GM12878 (cell line): ENCODE results near the gene CPNE5. TPM values are rescaled to one million over a fixed set of nuclear protein-coding genes. Genes with fewer than 3 reads are reported as not detected.

Experiments used
- BHLHE40 ChIP-seq, 2 experiments: fragments of 450-650 bp in 1 of 2; IDR thresholded peaks; 2 replicates each; pipeline ENCODE4 v1.6.1; 2011 to 2017; ENCODE audit warnings: low read depth in 2 of 2, borderline replicate concordance in 1 of 2, improper control_type of control experiment in 1 of 2, low read length in 1 of 2, mild to moderate bottlenecking in 1 of 2
- CBX3 ChIP-seq: fragments of 200-600 bp; sonication (generic); IDR thresholded peaks from 2 replicates; pipeline ENCODE4 v1.6.1; 2016; ENCODE audit warnings: low read depth, borderline replicate concordance
- CREM ChIP-seq: IDR thresholded peaks from 2 replicates; pipeline ENCODE4 v1.6.1; 2014; ENCODE audit warnings: antibody characterized with exemption, low read depth
- CTCF ChIP-seq, 3 experiments: IDR thresholded peaks in 2 of 3; conservative IDR thresholded peaks in 1 of 3; 2 replicates each; pipeline ENCODE4 v1.5.1; 2011; ENCODE audit warnings: low read depth in 3 of 3, low read length in 3 of 3, mild to moderate bottlenecking in 3 of 3, control low read depth in 2 of 3, moderate library complexity in 2 of 3, inconsistent platforms in 1 of 3, mixed read lengths in 1 of 3; ENCODE audit not compliant: control insufficient read depth in 2 of 3, insufficient read depth in 1 of 3; ENCODE audit errors: extremely low read depth in 1 of 3
- EP300 ChIP-seq, 2 experiments: fragments of 150-350 bp in 1 of 2; IDR thresholded peaks; 2 replicates each; pipeline ENCODE4 v1.6.1; 2011 to 2012; ENCODE audit warnings: low read depth in 2 of 2, low read length in 2 of 2, borderline replicate concordance in 1 of 2, improper control_type of control experiment in 1 of 2, inconsistent platforms in 1 of 2; ENCODE audit not compliant: control insufficient read depth in 1 of 2
- ETV6 ChIP-seq, 2 experiments: fragments of 450-650 bp in 1 of 2; IDR thresholded peaks in 1 of 2; conservative IDR thresholded peaks in 1 of 2; 2 replicates each; pipeline ENCODE4 v1.6.1; 2014; ENCODE audit warnings: antibody characterized with exemption in 1 of 2, borderline replicate concordance in 1 of 2, low read depth in 1 of 2, mild to moderate bottlenecking in 1 of 2, moderate library complexity in 1 of 2
- FOXK2 ChIP-seq: fragments of 450-650 bp; IDR thresholded peaks from 2 replicates; pipeline ENCODE4 v1.6.1; 2017; ENCODE audit warnings: mild to moderate bottlenecking, moderate library complexity
- IRF4 ChIP-seq: IDR thresholded peaks from 2 replicates; pipeline ENCODE4 v1.6.1; 2011; ENCODE audit warnings: low read depth, low read length
- MYC ChIP-seq: IDR thresholded peaks from 2 replicates; pipeline ENCODE4 v1.6.1; 2011; ENCODE audit warnings: mild to moderate bottlenecking, low read length, moderate library complexity, inconsistent platforms; ENCODE audit not compliant: insufficient read depth, insufficient replicate concordance, insufficient read length, severe bottlenecking
- PAX5 ChIP-seq: IDR thresholded peaks from 2 replicates; pipeline ENCODE4 v1.6.1; 2011; ENCODE audit warnings: low read depth, low read length, borderline replicate concordance
- POLR2A ChIP-seq: IDR thresholded peaks from 2 replicates; pipeline ENCODE4 v1.6.1; 2011; ENCODE audit warnings: low read depth, mild to moderate bottlenecking, low read length
- POLR2AphosphoS5 ChIP-seq: IDR thresholded peaks from 2 replicates; pipeline ENCODE4 v1.6.1; 2011; ENCODE audit warnings: mild to moderate bottlenecking, low read length, inconsistent platforms
- RBBP5 ChIP-seq: fragments of 200-600 bp; sonication (generic); conservative IDR thresholded peaks from 2 replicates; pipeline ENCODE4 v1.6.1; 2016
- SIX5 ChIP-seq: IDR thresholded peaks from 2 replicates; pipeline ENCODE4 v1.6.1; 2011; ENCODE audit warnings: mild to moderate bottlenecking, low read depth, low read length, moderate library complexity; ENCODE audit not compliant: severe bottlenecking
- SPI1 ChIP-seq: IDR thresholded peaks from 2 replicates; pipeline ENCODE4 v1.6.1; 2011; ENCODE audit warnings: low read depth, mild to moderate bottlenecking, low read length, moderate library complexity, borderline replicate concordance; ENCODE audit not compliant: insufficient read depth
- SREBF2 ChIP-seq: IDR thresholded peaks from 2 replicates; pipeline ENCODE4 v1.6.1; 2012; ENCODE audit warnings: mild to moderate bottlenecking, low read length
- SRF ChIP-seq, 2 experiments: IDR thresholded peaks; 2 replicates each; pipeline ENCODE4 v1.6.1; 2011; ENCODE audit warnings: low read depth in 2 of 2, low read length in 2 of 2, mild to moderate bottlenecking in 1 of 2, moderate library complexity in 1 of 2
- TCF12 ChIP-seq: IDR thresholded peaks from 2 replicates; pipeline ENCODE4 v1.6.1; 2011; ENCODE audit warnings: low read depth, mild to moderate bottlenecking, low read length
- ZBTB11 ChIP-seq: fragments of 450-650 bp; formaldehyde crosslinking; IDR thresholded peaks from 2 replicates; pipeline ENCODE4 v1.5.0; 2022; ENCODE audit warnings: mild to moderate bottlenecking, missing genetic modification characterization
- ZNF687 ChIP-seq: fragments of 450-650 bp; IDR thresholded peaks from 2 replicates; pipeline ENCODE4 v1.6.1; 2017; ENCODE audit warnings: mild to moderate bottlenecking, moderate library complexity
- polyA plus RNA-seq, 11 experiments: library from polyadenylated mRNA; depleted of rRNA in 4 of 11; unstranded in 6 of 11; stranded (reverse) in 5 of 11; fragments of >200 nt; fragmentation: Nextera tagmentation in 4 of 11; fragmentation: Illumina TruSeq in 1 of 11; extraction: Ambion mirVana in 4 of 11; extraction: Trizol in 1 of 11; gene quantifications; 1 replicate in 1 of 11; 2 replicates in 10 of 11; pipeline versions ENCODE4 v1.2.1 to v1.2.3, GENCODE V29; 2011 to 2016; ENCODE audit warnings: inconsistent platforms in 2 of 11, missing spikeins in 2 of 11, low read depth in 1 of 11
- total RNA-seq, 4 experiments: library from RNA; depleted of rRNA in 3 of 4; stranded (reverse); fragments of >200 nt in 3 of 4; fragmentation: Illumina TruSeq in 1 of 4; extraction: Trizol in 1 of 4; gene quantifications; 2 replicates each; pipeline versions ENCODE4 v1.2.1 to v1.2.3, GENCODE V29; 2013 to 2021

CPNE5 gene
- total and polyA plus RNA-seq, 10 of the 15 experiments (the other 5 are each of a cell fraction or from before 2014, with no cell fraction given) = 2.4 to 39.1 (median 18.2) TPM

- TF ChIP-seq EP300 (IDR thresholded peaks at IDR 0.05; ENCODE audit: borderline replicate concordance in 1 of 2, control insufficient read depth in 1 of 2, low read depth in 2 of 2, low read length in 2 of 2) = peak; percentile 54 to 62; a peak in 3 of 4 replicates
- TF ChIP-seq MYC = no peak
- TF ChIP-seq FOXK2 = no peak
- TF ChIP-seq SPI1 = peak; percentile 91
- no peak for TF ChIP-seq SREBF2
- TF ChIP-seq SIX5 = no peak
- TF ChIP-seq RBBP5 = no peak
- no peak for TF ChIP-seq POLR2A
- TF ChIP-seq PAX5 = peak; percentile 86
- TF ChIP-seq CBX3 = no peak
- TF ChIP-seq ZNF687 = peak; percentile 55; the same call in 1 of the 2 replicates
- TF ChIP-seq TCF12 = no peak
- TF ChIP-seq POLR2AphosphoS5 = no peak
- TF ChIP-seq SRF (IDR thresholded peaks at IDR 0.05; ENCODE audit: low read depth in 2 of 2, low read length in 2 of 2) = no peak
- TF ChIP-seq CREM = peak; percentile 42; the same call in 1 of the 2 replicates
- 0 out of 2 replicates have a peak, but pooled peaks have one; percentile 29 for TF ChIP-seq IRF4
- peak; percentile 89 to 90 for TF ChIP-seq BHLHE40 (IDR thresholded peaks at IDR 0.05; ENCODE audit: borderline replicate concordance in 1 of 2, low read depth in 2 of 2, low read length in 1 of 2)
- TF ChIP-seq CTCF (IDR thresholded peaks at IDR 0.05 in 2 of 3, conservative IDR thresholded peaks at IDR 0.05 in 1 of 3; ENCODE audit: control insufficient read depth in 2 of 3, extremely low read depth in 1 of 3, insufficient read depth in 1 of 3, low read depth in 3 of 3, low read length in 3 of 3) = no peak
- peak in 1 of 2 experiments; percentile 79; a peak in 2 of 4 replicates for TF ChIP-seq ETV6 (conservative IDR thresholded peaks at IDR 0.05 in 1 of 2, IDR thresholded peaks at IDR 0.05 in 1 of 2; ENCODE audit: borderline replicate concordance in 1 of 2, low read depth in 1 of 2)
- no peak for TF ChIP-seq ZBTB11 (CRISPR knock-in tag)
These were observed 86.2 kb downstream of the CPNE5 start (continued) for GRCh38 chr6:36752886-36753506.
